Activated CD8-positive, alpha-beta memory T cell treated with anti-CD3 and anti-CD28 coated beads, Interleukin-2, amount 50 U/mL, for 24 hours (primary cell): ENCODE measurements around the gene UBE2D2.

Experiments used
- DNase-seq: peaks from one replicate; pipeline ENCODE4 v3.0.0-alpha.2; 2020; ENCODE audit errors: extremely low read depth

The UBE2D2 gene

DNA sequence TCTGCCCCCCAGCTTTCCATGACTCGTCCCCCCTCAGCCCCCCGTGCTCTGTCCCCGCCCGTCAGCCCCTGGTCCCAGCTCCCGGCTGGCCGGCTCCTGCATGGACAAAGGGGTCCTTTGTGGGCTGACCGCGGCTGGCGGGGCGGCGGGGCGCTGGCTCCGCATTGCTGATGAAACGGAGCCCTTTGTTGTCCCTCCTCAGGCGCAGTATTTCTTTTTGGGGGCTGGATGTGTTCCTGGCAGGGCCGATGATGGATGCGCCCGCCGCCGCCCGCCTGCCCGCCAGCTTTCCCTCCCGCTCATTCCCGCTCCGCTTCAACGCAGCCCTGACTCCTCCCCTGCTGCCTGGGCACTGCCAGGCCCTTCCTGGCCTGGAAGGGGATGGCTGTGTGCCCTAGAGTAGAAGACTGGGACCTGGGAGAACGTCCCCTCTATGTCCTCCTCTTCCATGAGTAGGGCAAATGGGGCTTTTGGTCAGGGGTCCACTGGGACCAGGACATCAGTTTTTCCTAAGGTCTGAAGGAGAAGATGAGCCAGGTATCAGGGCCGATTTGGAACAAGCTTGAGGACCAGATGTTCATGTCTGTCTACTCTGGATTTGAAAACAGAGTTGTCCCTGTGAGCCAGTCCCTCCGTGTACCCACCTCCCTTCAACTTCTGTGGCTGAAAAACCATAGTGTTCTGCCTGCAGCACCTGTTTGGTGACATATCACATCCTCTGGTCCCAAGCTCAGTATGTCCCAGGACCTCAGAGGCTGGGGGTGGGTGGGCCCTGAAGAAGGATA lies 116.0 kb downstream of the UBE2D2 start:
- DNase-seq = no peak
